Measurements from ENCODE around the gene MRFAP1. TPM values are rescaled to one million over a fixed set of nuclear protein-coding genes. Genes with fewer than 3 reads are reported as not detected.

MRFAP1 gene
- total RNA-seq, 1 experiment from 2014 or later = 212 TPM

DNA sequence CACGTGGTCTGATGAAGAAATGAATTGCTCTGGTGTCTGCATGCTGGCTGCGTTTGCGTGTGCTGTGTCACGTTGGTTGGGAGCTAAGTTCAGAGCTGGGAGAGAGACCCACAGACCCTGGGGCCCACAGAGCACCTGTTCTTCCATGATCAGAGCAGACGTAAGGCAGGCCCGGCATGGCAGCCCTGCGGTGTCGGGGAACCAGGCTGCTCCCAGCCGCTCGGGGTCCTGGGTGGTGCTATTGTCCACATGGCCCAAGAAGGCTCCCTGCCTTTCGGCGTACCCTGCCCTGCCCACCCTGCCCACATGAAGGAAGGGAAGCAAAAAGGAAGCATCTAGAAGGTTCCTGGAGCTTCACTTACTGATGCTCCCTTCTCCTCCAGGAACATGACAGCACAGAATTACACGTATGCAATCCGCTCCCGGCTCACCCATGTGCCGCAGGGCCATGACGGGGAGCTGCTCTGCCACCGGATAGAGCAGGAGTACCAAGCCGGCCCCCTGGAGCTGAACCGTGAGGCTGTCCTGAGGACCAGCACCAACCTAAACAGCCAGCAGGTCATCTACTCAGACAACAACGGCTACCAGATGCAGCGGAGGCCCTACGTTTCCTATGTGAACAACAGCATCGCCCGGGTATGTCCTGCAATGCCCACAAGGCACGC, 30.9 kb upstream of the MRFAP1 start:
- intact Hi-C loops (cut with micrococcal nuclease; ENCODE audit: unreplicated experiment) = no loop called here
- Histone ChIP-seq H3K27me3 (ENCODE audit: control insufficient read depth, insufficient read depth, low read length) (no peaks in the 10 kb centered on the region), H3K27ac (ENCODE audit: low read length) (no peak overlapping the region), H3K4me1 (ENCODE audit: control insufficient read depth, insufficient read depth, low read length) (no peaks in the 10 kb centered on the region), H3K36me3 (ENCODE audit: control insufficient read depth, insufficient read depth, low read length) (no peaks in the 10 kb centered on the region), H3K4me3 (ENCODE audit: low read depth in 2 of 2, low read length in 2 of 2) (no peak overlapping the region), H3K9me3 (ENCODE audit: control insufficient read depth, insufficient read depth, low read depth, low read length) (no peaks in the 10 kb centered on the region)
- POLR2A ChIA-PET = no interaction called here
- ATAC-seq (no peak), DNase-seq (ENCODE audit: low read depth, low spot score) (no peak)
- CTCF ChIA-PET = no interaction called here
- no peak for TF ChIP-seq TCF7L2 (IDR thresholded peaks at IDR 0.05; ENCODE audit: low read depth, low read length)
- TF ChIP-seq SIN3A (IDR thresholded peaks at IDR 0.05; ENCODE audit: borderline replicate concordance, insufficient read depth, low read depth, low read length) = no peak
- TF ChIP-seq, protein P1, sequence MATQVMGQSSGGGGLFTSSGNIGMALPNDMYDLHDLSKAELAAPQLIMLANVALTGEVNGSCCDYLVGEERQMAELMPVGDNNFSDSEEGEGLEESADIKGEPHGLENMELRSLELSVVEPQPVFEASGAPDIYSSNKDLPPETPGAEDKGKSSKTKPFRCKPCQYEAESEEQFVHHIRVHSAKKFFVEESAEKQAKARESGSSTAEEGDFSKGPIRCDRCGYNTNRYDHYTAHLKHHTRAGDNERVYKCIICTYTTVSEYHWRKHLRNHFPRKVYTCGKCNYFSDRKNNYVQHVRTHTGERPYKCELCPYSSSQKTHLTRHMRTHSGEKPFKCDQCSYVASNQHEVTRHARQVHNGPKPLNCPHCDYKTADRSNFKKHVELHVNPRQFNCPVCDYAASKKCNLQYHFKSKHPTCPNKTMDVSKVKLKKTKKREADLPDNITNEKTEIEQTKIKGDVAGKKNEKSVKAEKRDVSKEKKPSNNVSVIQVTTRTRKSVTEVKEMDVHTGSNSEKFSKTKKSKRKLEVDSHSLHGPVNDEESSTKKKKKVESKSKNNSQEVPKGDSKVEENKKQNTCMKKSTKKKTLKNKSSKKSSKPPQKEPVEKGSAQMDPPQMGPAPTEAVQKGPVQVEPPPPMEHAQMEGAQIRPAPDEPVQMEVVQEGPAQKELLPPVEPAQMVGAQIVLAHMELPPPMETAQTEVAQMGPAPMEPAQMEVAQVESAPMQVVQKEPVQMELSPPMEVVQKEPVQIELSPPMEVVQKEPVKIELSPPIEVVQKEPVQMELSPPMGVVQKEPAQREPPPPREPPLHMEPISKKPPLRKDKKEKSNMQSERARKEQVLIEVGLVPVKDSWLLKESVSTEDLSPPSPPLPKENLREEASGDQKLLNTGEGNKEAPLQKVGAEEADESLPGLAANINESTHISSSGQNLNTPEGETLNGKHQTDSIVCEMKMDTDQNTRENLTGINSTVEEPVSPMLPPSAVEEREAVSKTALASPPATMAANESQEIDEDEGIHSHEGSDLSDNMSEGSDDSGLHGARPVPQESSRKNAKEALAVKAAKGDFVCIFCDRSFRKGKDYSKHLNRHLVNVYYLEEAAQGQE (IDR thresholded peaks at IDR 0.05; ENCODE audit: insufficient read depth in 1 of 2, low read depth in 2 of 2, low read length in 1 of 2) = no peak
- TF ChIP-seq POLR2AphosphoS5 (IDR thresholded peaks at IDR 0.05; ENCODE audit: low read depth, low read length) = no peak
- TF ChIP-seq, protein P2, sequence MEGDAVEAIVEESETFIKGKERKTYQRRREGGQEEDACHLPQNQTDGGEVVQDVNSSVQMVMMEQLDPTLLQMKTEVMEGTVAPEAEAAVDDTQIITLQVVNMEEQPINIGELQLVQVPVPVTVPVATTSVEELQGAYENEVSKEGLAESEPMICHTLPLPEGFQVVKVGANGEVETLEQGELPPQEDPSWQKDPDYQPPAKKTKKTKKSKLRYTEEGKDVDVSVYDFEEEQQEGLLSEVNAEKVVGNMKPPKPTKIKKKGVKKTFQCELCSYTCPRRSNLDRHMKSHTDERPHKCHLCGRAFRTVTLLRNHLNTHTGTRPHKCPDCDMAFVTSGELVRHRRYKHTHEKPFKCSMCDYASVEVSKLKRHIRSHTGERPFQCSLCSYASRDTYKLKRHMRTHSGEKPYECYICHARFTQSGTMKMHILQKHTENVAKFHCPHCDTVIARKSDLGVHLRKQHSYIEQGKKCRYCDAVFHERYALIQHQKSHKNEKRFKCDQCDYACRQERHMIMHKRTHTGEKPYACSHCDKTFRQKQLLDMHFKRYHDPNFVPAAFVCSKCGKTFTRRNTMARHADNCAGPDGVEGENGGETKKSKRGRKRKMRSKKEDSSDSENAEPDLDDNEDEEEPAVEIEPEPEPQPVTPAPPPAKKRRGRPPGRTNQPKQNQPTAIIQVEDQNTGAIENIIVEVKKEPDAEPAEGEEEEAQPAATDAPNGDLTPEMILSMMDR (IDR thresholded peaks at IDR 0.05) = no peak
- no TSS peak for BruUV-seq (replicated peaks)
- in situ Hi-C loops (cut with HindIII; ENCODE audit: low pct_unique_long_range_greater_than_20kb, low sequenced_read_pairs) = no loop called here

DNA sequence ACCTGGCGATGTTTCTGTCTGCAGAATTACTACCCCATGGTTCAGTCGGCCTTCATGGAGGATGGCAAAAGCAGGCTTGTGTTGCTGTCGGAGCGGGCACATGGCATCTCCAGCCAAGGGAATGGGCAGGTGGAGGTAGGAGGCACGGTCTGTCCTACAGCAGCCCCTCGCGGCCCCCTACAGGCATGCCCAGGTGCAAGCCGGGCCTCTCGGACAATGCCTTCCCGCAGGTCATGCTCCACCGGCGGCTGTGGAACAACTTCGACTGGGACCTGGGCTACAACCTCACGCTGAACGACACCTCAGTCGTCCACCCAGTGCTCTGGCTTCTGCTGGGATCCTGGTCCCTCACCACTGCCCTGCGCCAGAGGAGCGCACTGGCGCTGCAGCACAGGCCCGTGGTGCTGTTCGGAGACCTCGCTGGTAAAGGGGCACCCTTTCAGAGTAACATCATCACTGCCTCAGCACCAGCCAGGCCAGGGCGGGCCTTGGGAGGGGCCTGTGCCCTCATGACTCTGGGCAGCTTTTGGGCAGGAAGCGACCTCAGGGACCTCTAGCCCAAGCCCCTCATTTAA, 29.5 kb upstream of the MRFAP1 start:
- CTCF ChIA-PET = no interaction called here

More for the DNA sequence above, 29.5 kb upstream of the MRFAP1 start:
- no TSS peak for BruUV-seq (replicated peaks)
- DNase-seq (ENCODE audit: low read depth, low spot score) (no peak), ATAC-seq (no peak)
- Histone ChIP-seq H3K4me3 (ENCODE audit: low read depth in 2 of 2, low read length in 2 of 2) (no peak overlapping the region), H3K27me3 (ENCODE audit: control insufficient read depth, insufficient read depth, low read length) (no peaks in the 10 kb centered on the region), H3K27ac (ENCODE audit: low read length) (no peak overlapping the region), H3K36me3 (ENCODE audit: control insufficient read depth, insufficient read depth, low read length) (no peaks in the 10 kb centered on the region), H3K4me1 (ENCODE audit: control insufficient read depth, insufficient read depth, low read length) (no peaks in the 10 kb centered on the region), H3K9me3 (ENCODE audit: control insufficient read depth, insufficient read depth, low read depth, low read length) (no peaks in the 10 kb centered on the region)
- POLR2A ChIA-PET = no interaction called here
- TF ChIP-seq POLR2AphosphoS5 (IDR thresholded peaks at IDR 0.05; ENCODE audit: low read depth, low read length) (no peak), SIN3A (IDR thresholded peaks at IDR 0.05; ENCODE audit: borderline replicate concordance, insufficient read depth, low read depth, low read length) (no peak), TCF7L2 (IDR thresholded peaks at IDR 0.05; ENCODE audit: low read depth, low read length) (no peak)
- TF ChIP-seq, protein P1 (IDR thresholded peaks at IDR 0.05; ENCODE audit: insufficient read depth in 1 of 2, low read depth in 2 of 2, low read length in 1 of 2) = no peak
- TF ChIP-seq, protein P2 (IDR thresholded peaks at IDR 0.05) = no peak
- in situ Hi-C loops (cut with HindIII; ENCODE audit: low pct_unique_long_range_greater_than_20kb, low sequenced_read_pairs) (no loop called here), intact Hi-C loops (cut with micrococcal nuclease; ENCODE audit: unreplicated experiment) (no loop called here)
